Activated T-cell treated with anti-CD3 and anti-CD28 coated beads, Interleukin-2, amount 50 U/mL, for 1 hour (primary cell): ENCODE results near the gene ACAP3.
A peak's percentile ranks its signal among the peaks of the same experiment; 100 is the strongest.

Experiments used
- DNase-seq: peaks from one replicate; pipeline ENCODE4 v3.0.0-alpha.2; 2020

The ACAP3 gene

DNA sequence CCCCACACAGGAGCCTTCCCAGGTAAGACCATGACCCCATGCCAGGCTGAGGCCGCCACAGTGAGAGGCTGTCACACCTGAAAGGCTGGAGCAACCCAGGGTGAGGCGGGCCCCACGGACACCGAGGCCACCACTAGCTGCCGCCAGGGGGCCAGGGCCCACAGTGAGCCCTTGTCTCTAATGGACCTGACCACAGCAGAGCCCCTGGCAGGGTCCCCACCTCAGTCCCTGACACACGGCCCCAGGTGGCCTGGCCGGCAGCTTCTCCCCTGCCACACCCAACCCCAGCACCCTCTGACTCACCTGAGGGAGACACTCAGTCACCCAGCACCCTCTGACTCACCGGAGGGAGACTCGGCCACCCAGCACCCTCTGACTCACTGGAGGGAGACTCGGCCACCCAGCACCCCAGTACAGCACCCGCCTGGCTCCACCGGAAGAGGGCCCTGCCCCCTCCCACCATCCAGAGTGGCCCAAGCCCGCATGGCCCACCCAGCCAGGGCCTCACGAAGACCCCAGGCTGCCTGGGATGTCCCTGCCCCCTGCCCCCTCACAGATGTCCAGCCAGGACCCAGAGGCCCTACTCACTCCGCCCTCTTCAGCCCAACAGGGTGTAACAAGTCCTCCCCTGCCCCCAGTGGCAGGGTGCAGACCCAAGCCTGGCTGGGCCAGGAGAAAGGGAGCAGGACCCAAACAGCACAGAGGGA, 37.1 kb upstream of the ACAP3 start:
- DNase-seq, result peak; percentile 39

DNA sequence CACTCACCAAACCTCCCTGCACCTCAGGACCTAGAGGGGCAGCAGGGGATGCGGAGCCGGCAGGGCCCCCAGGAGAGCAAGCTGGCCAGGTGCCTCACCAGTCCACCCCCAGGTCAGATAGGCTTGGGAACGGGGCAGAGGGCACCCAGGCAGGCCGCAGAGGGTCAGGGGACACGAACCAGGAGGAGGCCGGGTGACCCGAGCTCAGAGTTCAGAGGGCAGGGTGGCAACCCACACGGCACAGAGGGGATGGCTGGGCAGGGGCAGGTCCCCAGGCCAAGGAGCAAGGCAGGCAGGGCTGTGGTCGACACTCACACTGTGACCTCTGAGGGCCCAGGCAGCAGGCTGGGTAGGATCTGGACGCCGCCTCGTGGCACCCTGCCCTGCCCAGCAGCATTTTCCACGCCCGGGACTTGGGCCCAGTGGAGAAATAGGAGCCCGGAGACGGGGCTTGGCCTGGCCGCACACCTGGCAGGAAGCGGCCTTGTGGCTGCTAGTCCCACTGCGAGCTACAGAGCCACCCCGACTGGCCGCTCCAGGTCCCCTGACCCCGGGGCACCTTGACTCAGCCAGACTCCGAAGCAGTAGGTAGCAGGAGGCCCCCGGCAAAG, 36.2 kb upstream of the ACAP3 start:
- DNase-seq, result no peak

DNA sequence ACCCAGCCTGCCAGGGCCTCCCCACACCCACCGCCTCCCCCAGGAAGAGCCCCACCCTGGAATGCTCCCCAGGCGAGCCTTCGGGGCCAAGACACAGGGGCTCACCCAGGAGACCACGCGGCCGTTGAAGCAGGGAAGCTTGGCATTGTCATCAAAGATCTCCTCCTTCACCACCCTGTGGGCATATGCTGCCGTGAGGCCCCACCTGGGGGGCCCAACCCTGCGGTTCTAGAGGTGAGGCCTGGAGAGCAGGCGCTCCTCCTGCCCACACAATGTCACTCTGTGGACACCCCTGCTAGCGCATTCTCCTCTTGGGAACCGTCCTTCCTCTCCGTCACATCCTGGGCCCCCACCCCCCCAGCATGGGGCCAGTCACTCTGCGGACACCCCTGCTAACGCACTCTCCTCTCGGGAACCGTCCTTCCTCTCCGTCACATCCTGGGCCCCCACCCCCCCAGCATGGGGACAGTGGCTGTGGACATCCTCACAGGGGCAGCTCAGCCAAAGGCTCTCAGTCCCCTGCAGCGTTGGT, 34.9 kb upstream of the ACAP3 start:
- no peak for DNase-seq

DNA sequence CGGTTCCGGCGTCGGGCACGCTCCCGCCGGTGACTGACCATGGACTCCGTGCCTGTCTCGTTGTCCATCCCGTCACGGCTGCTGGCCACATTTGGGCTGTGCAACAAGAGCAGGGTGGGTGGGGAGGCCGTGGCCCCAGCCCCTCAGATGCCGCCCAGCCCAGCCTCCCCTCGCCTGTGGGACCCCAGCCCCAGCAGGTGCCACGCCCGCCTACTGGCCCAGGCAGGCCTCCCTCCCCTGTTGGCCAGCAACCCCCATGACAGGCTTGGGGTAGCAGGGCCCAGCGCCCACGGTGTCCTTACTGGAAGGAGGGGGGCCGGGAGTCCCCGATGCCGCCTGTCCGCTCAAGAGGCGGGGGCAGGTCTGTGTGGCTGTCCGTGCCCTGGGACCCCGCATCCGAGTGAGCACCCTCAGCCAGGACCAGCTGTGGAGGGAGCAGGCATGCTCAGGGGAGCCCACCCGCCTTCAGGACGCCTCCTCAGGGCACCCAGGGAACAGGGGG, 34.4 kb upstream of the ACAP3 start:
- DNase-seq, result no peak

DNA sequence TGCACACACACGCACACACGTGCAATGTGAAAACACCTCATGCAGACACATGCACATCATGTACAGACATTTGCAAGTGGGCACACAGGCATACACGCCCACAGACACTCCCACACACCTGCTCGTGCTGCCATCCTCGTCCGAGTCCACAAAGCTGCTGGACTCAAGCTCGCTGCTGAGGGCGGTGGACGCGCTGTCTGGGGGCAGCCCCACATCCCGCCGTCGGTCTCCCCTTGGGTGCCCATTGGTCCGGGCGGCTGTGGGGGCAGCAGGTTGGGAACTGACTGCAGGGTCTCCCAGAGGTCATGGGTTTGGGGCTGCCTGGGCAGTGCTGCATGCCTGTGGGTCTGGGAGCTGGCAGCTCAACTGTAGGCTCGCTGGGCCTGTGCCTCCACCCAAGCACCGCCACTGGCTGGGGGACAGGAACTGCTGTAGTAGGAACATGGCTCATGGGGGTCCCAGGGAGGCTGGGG, 33.9 kb upstream of the ACAP3 start:
- no peak for DNase-seq

DNA sequence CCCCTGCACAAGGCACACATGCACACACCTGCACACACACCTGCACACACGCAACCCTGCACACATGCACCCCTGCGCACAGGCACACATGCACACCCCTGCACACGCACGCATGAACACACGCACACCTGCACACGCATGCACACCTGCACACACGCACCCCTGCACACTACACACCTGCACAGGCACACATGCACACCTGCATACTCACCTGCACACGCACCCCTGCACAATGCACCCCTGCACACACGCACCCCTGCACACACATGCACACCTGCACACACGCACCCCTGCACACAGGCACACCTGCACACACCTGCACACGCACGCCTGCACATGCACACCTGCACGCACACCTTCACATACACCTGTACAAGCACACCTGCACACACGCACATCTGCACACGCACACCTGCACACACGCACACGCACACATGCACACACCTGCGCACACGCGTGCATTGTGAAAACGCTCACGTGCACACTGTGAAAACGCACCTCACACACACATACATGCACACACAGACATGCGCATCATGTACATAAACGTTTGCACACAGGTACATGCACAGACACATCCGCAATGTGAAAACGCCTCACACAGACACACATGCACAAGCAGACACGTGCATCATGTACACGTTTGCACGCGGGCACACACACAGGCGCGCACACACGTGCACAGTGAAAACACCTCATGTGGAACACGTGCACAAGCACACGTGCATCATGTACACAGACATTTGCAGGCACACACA, 33.2 kb upstream of the ACAP3 start:
- DNase-seq, result no peak

DNA sequence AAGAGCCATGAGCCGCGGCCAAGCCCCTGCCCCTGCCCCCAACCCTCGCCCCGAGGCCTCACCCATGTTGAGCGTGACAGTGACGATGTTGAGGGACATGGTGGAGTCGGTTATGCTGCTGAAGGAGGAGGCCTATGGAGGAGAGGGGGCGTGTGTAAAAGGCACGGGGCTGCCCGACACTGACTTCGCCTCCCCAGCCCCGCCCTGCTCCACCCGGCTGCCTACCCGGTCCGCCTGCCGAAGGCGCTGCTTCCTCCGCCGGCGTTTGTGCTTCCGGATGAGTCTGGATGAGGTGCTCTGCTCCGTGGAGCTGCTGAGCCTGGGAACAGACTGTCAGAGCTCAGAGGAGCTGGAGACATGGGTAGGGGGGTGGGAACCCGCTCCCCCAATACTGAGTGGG, 32.5 kb upstream of the ACAP3 start:
- DNase-seq, result no peak

DNA sequence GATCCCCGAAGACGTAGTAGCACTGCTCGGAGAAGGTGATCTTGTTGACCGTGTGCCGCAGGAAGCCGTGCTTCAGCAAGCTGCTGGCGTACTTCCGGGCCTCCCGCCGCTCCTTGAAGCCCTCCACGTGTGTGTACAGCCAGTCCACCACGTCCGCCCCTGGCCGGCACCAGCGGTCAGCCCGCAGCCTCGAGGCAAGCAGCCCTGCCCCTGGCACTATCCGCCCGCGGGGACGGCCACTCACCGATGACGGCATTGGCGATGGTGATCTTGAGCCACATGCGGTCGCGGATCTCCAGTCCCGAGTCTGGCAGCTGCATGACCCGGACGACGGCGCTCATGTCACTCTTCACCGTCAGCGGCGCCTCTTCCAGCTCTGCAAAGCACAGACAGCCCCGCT, 30.5 kb upstream of the ACAP3 start:
- DNase-seq, result no peak

DNA sequence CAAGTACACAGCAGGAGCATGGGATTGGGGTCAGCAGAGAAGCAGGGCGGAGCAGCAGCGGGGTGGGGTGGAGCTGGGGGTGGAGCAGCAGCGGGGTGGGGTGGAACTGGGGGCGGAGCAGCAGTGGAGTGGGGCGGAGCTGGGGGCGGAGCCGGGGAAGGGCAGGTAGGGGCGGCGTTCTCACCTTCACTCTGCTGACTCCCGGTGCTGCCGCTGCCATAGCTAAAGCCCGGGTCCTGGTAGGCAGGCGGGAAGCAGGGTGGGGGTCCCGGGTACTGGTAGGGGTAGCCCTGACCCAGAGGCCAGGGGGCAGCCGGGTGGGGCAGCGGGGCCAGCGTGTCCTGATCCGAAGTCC, 30.0 kb upstream of the ACAP3 start:
- DNase-seq, result peak; percentile 58

DNA sequence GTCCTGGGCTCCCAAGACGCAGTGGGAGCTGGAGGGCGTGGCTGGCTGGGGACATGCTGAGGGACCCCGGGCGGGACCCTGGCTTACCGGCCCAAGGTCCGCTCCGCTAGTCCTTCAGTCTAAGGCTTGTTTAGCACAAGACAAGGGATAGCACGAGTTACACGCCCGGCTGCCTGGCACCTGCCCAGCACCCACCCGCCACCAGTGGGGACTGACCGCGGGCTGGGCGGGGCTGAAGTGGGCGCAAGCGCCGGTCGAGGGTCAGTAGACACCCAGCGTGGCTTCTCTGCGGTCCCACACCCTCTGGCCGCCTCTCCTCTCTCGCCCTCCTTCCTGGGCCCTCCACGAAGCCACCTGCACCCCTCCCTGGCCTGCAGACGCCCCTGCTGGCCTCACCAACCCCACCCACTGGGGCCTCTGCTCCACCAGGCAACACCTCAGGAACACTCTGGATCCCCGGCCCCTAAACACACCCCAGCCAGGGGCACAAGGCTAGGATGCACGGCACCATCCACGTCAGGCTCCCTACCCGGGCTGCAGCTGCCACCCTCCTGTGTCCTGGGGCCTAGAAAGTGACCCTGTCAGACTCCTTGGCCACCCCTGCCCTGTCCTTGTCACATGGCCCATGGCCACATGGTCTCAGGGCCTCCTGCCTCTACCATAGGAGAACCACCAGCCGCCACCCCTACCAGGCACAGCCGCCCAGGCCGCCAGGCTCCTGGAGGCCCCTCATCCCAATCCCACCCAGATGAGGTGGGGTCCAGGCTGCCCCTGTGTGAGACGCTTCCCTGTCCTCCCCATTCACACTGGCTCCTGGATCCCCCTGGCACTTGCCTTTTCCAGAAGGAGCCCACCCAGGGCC, 29.4 kb upstream of the ACAP3 start:
- no peak for DNase-seq

DNA sequence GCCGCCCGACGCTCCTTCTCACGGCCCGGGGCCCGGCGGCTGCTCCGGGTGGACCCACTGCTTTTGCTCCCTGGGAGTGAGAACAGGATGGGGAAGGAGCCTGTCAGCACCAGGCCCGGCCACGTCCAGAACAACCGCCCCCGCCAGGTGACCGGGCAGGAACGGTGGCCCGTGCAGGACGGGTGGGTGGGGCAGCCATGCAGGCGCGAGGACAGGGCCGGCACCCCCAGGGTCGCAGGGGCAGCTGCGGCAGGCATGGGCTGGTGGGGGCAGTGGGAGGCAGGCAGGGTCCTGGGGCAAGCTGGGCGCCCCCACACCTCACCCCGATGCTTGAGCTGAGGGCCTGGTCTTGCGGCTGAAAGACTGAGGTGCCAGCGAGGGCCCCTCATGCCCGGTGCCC, 28.7 kb upstream of the ACAP3 start:
- no peak for DNase-seq

DNA sequence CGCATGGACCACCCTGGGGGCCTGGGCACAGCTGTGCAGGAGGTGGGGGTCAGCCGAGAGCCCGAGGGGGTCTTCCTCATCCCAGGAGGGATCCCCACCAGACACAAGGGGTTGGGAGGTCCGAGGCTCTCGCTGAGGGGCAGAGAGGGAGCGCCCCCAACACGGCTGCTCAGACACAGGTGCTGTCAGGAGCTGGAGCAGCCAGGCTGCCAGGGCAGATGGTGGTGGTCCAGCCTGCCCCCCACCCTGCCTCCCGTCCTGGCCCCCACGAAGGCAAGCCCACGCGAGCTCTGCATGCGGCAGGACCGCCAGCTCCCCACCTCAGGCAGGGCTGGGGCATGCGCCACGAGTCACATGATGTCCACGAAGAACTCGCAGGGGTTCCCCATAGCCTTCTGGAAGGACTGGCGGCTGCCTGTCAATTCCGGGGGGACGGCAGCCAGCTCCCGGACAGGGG, 28.1 kb upstream of the ACAP3 start:
- no peak for DNase-seq

DNA sequence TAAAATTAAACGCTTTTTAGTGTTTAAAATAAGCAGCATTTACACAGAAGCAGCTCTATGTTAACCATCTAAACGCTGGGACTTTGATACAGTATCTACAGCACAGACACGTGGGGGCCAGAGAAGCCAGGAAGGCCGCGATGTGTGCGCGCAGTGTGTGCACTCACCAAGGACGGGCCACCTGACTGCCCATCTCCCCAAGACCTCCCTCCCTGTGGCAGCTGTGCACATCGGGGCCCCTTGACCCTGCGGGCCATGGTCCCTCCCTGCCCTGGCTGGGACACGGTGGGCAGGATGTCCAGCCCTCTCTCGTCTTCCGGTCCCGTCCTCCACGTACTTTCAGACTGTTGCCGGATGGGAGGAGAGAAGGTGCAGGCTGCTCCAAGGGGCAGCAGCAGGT, 27.6 kb upstream of the ACAP3 start:
- no peak for DNase-seq

DNA sequence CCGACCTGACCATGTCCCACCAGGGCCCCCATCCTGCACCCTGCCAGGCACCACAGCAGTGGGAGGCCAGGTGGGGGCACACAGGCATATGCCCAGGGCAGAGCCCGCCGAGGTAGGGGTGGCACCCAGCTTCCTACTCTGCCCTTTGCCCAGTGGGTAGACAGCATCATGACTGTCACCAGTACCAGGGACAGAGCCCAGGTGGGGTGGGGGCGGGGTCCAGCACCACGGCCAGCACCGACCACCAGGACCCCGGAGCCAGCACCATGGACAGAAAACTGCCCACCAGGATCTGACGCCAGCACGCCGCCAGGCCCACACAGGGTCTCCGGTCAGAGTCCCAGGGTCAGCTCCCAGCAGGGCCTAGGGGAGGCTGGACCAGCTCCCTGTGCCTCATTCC, 27.1 kb upstream of the ACAP3 start:
- no peak for DNase-seq

DNA sequence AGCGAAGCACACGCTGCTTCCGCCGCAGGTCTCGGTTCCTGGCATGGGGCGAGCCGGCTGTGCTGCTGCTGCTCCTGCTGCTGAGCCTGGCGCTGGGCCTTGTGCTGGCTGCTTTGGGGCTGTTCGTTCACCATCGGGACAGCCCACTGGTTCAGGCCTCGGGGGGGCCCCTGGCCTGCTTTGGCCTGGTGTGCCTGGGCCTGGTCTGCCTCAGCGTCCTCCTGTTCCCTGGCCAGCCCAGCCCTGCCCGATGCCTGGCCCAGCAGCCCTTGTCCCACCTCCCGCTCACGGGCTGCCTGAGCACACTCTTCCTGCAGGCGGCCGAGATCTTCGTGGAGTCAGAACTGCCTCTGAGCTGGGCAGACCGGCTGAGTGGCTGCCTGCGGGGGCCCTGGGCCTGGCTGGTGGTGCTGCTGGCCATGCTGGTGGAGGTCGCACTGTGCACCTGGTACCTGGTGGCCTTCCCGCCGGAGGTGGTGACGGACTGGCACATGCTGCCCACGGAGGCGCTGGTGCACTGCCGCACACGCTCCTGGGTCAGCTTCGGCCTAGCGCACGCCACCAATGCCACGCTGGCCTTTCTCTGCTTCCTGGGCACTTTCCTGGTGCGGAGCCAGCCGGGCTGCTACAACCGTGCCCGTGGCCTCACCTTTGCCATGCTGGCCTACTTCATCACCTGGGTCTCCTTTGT, 26.0 kb upstream of the ACAP3 start:
- no peak for DNase-seq

DNA sequence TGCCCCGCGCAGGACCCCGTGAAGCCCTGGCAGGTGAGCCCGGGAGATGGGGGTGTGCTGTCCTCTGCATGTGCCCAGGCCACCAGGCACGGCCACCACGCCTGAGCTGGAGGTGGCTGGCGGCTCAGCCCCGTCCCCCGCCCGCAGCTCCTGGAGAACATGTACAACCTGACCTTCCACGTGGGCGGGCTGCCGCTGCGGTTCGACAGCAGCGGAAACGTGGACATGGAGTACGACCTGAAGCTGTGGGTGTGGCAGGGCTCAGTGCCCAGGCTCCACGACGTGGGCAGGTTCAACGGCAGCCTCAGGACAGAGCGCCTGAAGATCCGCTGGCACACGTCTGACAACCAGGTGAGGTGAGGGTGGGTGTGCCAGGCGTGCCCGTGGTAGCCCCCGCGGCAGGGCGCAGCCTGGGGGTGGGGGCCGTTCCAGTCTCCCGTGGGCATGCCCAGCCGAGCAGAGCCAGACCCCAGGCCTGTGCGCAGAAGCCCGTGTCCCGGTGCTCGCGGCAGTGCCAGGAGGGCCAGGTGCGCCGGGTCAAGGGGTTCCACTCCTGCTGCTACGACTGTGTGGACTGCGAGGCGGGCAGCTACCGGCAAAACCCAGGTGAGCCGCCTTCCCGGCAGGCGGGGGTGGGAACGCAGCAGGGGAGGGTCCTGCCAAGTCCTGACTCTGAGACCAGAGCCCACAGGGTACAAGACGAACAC, 25.2 kb upstream of the ACAP3 start:
- DNase-seq, result no peak

DNA sequence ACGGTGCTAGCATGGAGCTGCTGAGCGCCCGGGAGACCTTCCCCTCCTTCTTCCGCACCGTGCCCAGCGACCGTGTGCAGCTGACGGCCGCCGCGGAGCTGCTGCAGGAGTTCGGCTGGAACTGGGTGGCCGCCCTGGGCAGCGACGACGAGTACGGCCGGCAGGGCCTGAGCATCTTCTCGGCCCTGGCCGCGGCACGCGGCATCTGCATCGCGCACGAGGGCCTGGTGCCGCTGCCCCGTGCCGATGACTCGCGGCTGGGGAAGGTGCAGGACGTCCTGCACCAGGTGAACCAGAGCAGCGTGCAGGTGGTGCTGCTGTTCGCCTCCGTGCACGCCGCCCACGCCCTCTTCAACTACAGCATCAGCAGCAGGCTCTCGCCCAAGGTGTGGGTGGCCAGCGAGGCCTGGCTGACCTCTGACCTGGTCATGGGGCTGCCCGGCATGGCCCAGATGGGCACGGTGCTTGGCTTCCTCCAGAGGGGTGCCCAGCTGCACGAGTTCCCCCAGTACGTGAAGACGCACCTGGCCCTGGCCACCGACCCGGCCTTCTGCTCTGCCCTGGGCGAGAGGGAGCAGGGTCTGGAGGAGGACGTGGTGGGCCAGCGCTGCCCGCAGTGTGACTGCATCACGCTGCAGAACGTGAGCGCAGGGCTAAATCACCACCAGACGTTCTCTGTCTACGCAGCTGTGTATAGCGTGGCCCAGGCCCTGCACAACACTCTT, 24.5 kb upstream of the ACAP3 start:
- no peak for DNase-seq

DNA sequence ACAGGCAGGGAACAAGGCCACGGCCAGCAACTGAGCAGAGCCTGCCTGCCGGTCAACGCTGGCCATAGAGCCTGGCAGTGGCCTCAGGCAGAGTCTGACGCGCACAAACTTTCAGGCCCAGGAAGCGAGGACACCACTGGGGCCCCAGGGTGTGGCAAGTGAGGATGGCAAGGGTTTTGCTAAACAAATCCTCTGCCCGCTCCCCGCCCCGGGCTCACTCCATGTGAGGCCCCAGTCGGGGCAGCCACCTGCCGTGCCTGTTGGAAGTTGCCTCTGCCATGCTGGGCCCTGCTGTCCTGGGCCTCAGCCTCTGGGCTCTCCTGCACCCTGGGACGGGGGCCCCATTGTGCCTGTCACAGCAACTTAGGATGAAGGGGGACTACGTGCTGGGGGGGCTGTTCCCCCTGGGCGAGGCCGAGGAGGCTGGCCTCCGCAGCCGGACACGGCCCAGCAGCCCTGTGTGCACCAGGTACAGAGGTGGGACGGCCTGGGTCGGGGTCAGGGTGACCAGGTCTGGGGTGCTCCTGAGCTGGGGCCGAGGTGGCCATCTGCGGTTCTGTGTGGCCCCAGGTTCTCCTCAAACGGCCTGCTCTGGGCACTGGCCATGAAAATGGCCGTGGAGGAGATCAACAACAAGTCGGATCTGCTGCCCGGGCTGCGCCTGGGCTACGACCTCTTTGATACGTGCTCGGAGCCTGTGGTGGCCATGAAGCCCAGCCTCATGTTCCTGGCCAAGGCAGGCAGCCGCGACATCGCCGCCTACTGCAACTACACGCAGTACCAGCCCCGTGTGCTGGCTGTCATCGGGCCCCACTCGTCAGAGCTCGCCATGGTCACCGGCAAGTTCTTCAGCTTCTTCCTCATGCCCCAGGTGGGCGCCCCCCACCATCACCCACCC, 23.6 kb upstream of the ACAP3 start, which contains the start of gene TAS1R3:
TSS of gene TAS1R3 (plus strand) at position 213 of the 898 bp plus-strand sequence. CDS start at position 279, 66 bp downstream.
- no peak for DNase-seq

DNA sequence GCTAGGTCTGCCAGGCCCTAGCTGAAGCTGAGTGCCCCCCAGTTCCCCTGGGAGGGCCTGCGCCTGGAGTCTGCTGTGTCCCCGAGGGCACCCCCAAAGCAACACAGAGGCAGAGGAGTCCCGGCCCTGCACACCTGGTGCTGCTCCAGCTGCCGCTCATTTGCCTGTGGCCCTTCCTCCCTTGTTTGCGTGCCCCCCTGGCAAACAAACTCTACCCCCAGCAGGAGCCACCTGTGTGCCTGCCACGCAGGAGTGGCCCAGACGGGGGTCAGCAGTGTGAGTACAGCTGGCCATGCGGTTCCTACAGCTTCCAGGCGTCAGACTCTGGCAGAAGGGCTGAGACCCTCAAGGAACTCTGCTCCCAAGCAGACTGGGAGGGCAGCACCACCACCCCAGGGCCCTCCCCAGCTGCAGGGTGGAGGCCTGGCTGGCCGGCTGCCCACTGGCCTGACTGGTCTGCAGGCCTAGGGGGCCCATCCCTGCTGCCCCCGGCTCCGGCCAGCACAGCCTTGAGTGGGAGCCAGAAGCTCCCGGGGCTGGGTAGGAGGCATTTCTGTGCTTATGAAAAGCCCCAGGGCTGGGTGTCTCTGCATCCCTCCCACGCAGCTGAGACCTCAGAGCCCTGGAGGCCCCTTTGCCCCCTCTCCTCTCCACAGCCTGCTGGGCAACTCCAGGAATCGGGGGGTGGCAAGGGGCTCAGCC, 22.8 kb upstream of the ACAP3 start:
- no peak for DNase-seq
